ENCODE measurements around the gene ARHGEF10L.
"Not testable (repeated sequence)": the region's sequence is repeated elsewhere in the genome, so short reads cannot be mapped to it uniquely, and the experiment has no call there.

Gene ARHGEF10L

GRCh38 chr1:17744666-17745478 lies 205.4 kb downstream of the ARHGEF10L start:
- Histone ChIP-seq H3K4me3 (ENCODE audit: insufficient read depth, low read length, poor library complexity, severe bottlenecking) (no peak overlapping the region), H3K27ac (ENCODE audit: low read depth, low read length) (no peak overlapping the region), H3K27me3 (ENCODE audit: low read length) (no peaks in the 10 kb centered on the region), H3K4me2 (ENCODE audit: low read depth, low read length, poor library complexity, severe bottlenecking) (no peak overlapping the region), H3K36me3 (ENCODE audit: low read length) (no peaks in the 10 kb centered on the region), H3F3A (ENCODE audit: insufficient read depth) (no peaks in the 10 kb centered on the region), H3K9me3 (ENCODE audit: insufficient read depth, low read length) (no peaks in the 10 kb centered on the region), H3K79me2 (ENCODE audit: insufficient read depth, low read length) (no peaks in the 10 kb centered on the region), H4K20me1 (ENCODE audit: low read depth, low read length) (no peaks in the 10 kb centered on the region), H3K9me2 (replicated peaks; ENCODE audit: insufficient read depth, low read length) (no peaks in the 10 kb centered on the region), H3K9ac (ENCODE audit: low read length) (no peak overlapping the region), H2AFZ (ENCODE audit: low read depth, low read length, severe bottlenecking) (no peak overlapping the region)
- TF ChIP-seq CTCF (IDR thresholded peaks at IDR 0.05; ENCODE audit: insufficient read depth, low read length, poor library complexity, severe bottlenecking) = no peak
- no peak for TF ChIP-seq EZH2phosphoT487 (conservative IDR thresholded peaks at IDR 0.05; ENCODE audit: low read length)

- H2AFZ ChIP-seq (ENCODE audit: low read depth, low read length, severe bottlenecking) = no peak overlapping the region
- H4K20me1 ChIP-seq (ENCODE audit: low read depth, low read length) = no peaks in the 10 kb centered on the region
- no peak overlapping the region for H3K27ac ChIP-seq (ENCODE audit: low read depth, low read length)
- TF ChIP-seq EZH2phosphoT487 (conservative IDR thresholded peaks at IDR 0.05; ENCODE audit: low read length) = no peak
- TF ChIP-seq CTCF (IDR thresholded peaks at IDR 0.05; ENCODE audit: insufficient read depth, low read length, poor library complexity, severe bottlenecking) = no peak
- no peak overlapping the region for H3K9ac ChIP-seq (ENCODE audit: low read length)
- H3K9me3 ChIP-seq (ENCODE audit: insufficient read depth, low read length) = no peaks in the 10 kb centered on the region
- no peaks in the 10 kb centered on the region for H3K9me2 ChIP-seq (replicated peaks; ENCODE audit: insufficient read depth, low read length)
- no peaks in the 10 kb centered on the region for H3K36me3 ChIP-seq (ENCODE audit: low read length)
- no peak overlapping the region for H3K4me2 ChIP-seq (ENCODE audit: low read depth, low read length, poor library complexity, severe bottlenecking)
- H3K79me2 ChIP-seq (ENCODE audit: insufficient read depth, low read length) = no peaks in the 10 kb centered on the region
- H3K27me3 ChIP-seq (ENCODE audit: low read length) = no peaks in the 10 kb centered on the region
- no peak overlapping the region for H3K4me3 ChIP-seq (ENCODE audit: insufficient read depth, low read length, poor library complexity, severe bottlenecking)
- H3F3A ChIP-seq (ENCODE audit: insufficient read depth) = no peaks in the 10 kb centered on the region
Observed at GRCh38 chr1:17745479-17745955, 206.0 kb downstream of the ARHGEF10L start.

GRCh38 chr1:17746281-17746680 lies 206.8 kb downstream of the ARHGEF10L start:
- H3K9me2 ChIP-seq (replicated peaks; ENCODE audit: insufficient read depth, low read length); H3K27ac ChIP-seq (ENCODE audit: low read depth, low read length); H3K27me3 ChIP-seq (ENCODE audit: low read length): not testable (repeated sequence)

GRCh38 chr1:17746920-17747319 lies 207.4 kb downstream of the ARHGEF10L start:
- H3F3A ChIP-seq (ENCODE audit: insufficient read depth) = no peaks in the 10 kb centered on the region
- no peaks in the 10 kb centered on the region for H3K27me3 ChIP-seq (ENCODE audit: low read length)
- H3K9ac ChIP-seq (ENCODE audit: low read length) = no peak overlapping the region
- no peak overlapping the region for H3K27ac ChIP-seq (ENCODE audit: low read depth, low read length)
- no peak overlapping the region for H2AFZ ChIP-seq (ENCODE audit: low read depth, low read length, severe bottlenecking)
- no peak overlapping the region for H3K4me3 ChIP-seq (ENCODE audit: insufficient read depth, low read length, poor library complexity, severe bottlenecking)
- no peaks in the 10 kb centered on the region for H3K36me3 ChIP-seq (ENCODE audit: low read length)
- H3K4me2 ChIP-seq (ENCODE audit: low read depth, low read length, poor library complexity, severe bottlenecking) = no peak overlapping the region
- no peaks in the 10 kb centered on the region for H3K9me2 ChIP-seq (replicated peaks; ENCODE audit: insufficient read depth, low read length)
- no peaks in the 10 kb centered on the region for H3K79me2 ChIP-seq (ENCODE audit: insufficient read depth, low read length)
- H3K9me3 ChIP-seq (ENCODE audit: insufficient read depth, low read length) = no peaks in the 10 kb centered on the region
- no peaks in the 10 kb centered on the region for H4K20me1 ChIP-seq (ENCODE audit: low read depth, low read length)
- TF ChIP-seq CTCF (IDR thresholded peaks at IDR 0.05; ENCODE audit: insufficient read depth, low read length, poor library complexity, severe bottlenecking) = no peak
- no peak for TF ChIP-seq EZH2phosphoT487 (conservative IDR thresholded peaks at IDR 0.05; ENCODE audit: low read length)

More at GRCh38 chr1:17746281-17746680, 206.8 kb downstream of the ARHGEF10L start:
- not testable (repeated sequence) for H3K4me2 ChIP-seq (ENCODE audit: low read depth, low read length, poor library complexity, severe bottlenecking); H3K79me2 ChIP-seq (ENCODE audit: insufficient read depth, low read length); H3F3A ChIP-seq (ENCODE audit: insufficient read depth); H3K9ac ChIP-seq (ENCODE audit: low read length); H2AFZ ChIP-seq (ENCODE audit: low read depth, low read length, severe bottlenecking); H3K9me3 ChIP-seq (ENCODE audit: insufficient read depth, low read length); H3K4me3 ChIP-seq (ENCODE audit: insufficient read depth, low read length, poor library complexity, severe bottlenecking); H3K36me3 ChIP-seq (ENCODE audit: low read length); H4K20me1 ChIP-seq (ENCODE audit: low read depth, low read length)
